Erythroblast (primary cell): Measurements from ENCODE around the gene MYO5C.

Experiments used
- GATA1 ChIP-seq: IDR thresholded peaks from 2 replicates; pipeline ENCODE4 v1.6.1; 2011; ENCODE audit warnings: low read depth, mild to moderate bottlenecking, control low read depth, low read length, moderate library complexity
- POLR2A ChIP-seq: IDR thresholded peaks from 2 replicates; pipeline ENCODE4 v1.6.1; 2011; ENCODE audit warnings: mild to moderate bottlenecking, low read length

GRCh38 chr15:52295421-52296001, at the start of gene MYO5C:
- TF ChIP-seq POLR2A = no peak
- no peak for TF ChIP-seq GATA1
